22Rv1 (cell line): ENCODE data around the gene GMPPB.

ENCODE experiments used
- CTCF ChIP-seq: fragments of 450-650 bp; IDR thresholded peaks from 2 replicates; pipeline ENCODE4 v1.5.1; 2017; ENCODE audit warnings: mild to moderate bottlenecking
- ZFX ChIP-seq: fragments of 450-650 bp; IDR thresholded peaks from 2 replicates; pipeline ENCODE4 v1.6.1; 2017; ENCODE audit warnings: antibody characterized with exemption, borderline replicate concordance

- TF ChIP-seq CTCF: no peak
- no peak for TF ChIP-seq ZFX
Measured at GRCh38 chr3:49716691-49717210, 7.0 kb downstream of the GMPPB start.
